ENCODE results near the gene TUFT1.

Gene TUFT1

DNA sequence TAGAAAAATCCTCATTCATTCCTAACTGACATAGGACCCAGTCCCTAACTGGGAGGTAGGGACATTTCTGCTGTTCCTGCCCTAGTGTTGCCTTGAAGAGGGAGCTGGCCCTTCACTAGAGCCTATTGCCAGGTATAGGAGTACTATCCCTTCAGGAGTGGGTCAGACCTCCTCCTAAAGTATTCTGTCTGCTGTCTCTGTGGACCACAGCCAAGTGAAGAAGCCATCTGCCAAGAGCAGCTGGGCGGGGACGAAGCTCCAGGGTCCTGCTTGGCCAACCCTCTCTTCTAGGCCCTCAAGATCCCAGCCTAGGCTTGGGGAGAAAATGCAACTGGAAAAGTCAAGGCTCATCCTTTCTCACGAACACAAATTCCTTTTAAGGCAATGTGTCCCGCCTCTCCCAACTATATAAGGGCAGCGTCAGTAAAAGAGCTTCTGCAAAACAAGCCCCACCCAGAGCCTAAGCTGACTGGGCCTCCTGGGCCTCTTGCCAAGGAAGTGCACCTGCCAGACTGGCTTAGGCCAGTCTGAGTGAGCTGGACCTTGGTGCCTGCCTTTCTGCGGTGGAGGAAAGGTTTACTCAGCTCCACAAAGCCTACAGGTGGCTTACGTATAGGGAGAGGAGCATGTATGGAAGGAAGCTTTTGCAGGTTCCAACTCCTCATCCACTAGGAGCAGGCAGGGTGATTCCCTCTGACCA lies 638 bp upstream of the TUFT1 start:
- DNase-seq: peak; percentile 48

DNA sequence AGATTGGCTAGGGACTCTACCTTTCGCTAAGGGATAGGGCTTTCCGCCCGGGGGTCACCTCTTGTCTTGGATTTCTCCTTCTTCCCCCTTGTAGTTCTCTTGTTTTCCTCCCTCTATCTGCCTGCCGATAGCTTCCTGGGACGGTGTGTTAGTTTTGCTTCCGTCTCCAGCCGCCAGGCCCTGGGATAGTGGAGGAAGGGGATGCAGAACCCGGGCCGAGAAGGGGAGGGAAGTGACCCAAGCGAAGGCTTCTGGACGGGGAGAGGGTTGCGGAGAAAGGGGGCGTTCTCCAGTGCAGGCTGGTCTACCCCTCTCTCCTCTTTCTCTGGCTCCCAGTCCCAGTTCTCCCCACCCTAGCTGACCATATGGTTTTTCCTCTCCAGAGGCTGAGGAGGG lies 871 bp downstream of the TUFT1 start:
- DNase-seq: no peak

DNA sequence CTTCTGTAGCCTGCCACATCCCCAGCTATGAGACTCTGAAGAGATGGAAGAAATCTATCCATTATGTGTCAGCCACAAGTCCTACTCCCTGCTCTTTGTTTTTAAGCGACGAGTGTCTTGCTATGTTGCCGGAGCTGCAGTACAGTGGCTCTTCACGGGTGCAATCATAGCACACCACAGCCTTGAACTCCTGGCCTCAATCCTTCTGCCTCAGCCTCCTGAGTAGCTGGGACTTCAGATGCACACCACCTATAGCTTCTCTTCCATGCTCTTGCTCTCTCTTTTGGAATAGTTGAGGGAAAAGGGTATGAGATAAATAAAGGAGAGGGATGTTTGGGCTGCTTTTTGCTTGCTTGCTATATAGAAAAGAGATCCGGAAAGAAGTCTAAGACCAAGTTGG lies 1.6 kb downstream of the TUFT1 start:
- DNase-seq: no peak

DNA sequence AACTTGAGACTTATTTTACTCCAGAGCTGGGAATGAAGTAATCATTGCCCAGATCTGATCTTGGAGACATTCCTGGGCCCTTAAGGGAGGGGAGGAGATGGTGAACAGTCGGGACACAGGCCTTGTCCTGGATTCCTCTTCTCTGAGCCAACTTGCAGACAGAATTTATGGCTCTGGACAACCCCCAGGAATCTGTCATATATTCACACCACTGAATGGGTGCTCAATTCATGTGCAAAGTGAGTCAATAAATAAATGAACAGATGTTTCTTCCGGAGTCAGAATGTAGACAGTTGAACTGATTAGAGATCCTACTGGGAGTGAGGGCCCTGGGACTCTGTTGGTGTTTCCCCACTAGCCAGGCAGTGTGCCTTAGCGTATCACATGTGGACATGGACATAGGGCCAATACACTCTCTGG lies 2.6 kb downstream of the TUFT1 start:
- DNase-seq: no peak

DNA sequence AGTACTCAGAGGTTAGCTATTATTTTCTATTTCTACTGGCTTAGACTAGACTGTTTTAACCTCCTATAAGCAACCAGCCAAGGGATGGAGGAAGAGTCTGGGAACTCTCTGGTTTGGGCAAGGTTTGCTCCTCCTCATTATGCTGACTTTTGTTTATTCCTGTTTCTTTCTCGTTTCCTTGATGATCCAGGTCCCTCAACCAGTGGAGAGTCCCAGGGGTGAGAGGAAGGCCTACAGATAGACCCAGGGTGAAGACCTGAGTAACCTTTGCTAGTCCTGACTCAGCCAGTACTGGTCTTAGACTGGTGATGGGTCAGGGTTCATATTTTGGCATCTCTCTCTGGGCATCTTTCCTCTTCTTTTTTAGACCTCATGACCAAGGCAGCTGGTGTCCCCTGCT lies 5.4 kb downstream of the TUFT1 start:
- DNase-seq: no peak

DNA sequence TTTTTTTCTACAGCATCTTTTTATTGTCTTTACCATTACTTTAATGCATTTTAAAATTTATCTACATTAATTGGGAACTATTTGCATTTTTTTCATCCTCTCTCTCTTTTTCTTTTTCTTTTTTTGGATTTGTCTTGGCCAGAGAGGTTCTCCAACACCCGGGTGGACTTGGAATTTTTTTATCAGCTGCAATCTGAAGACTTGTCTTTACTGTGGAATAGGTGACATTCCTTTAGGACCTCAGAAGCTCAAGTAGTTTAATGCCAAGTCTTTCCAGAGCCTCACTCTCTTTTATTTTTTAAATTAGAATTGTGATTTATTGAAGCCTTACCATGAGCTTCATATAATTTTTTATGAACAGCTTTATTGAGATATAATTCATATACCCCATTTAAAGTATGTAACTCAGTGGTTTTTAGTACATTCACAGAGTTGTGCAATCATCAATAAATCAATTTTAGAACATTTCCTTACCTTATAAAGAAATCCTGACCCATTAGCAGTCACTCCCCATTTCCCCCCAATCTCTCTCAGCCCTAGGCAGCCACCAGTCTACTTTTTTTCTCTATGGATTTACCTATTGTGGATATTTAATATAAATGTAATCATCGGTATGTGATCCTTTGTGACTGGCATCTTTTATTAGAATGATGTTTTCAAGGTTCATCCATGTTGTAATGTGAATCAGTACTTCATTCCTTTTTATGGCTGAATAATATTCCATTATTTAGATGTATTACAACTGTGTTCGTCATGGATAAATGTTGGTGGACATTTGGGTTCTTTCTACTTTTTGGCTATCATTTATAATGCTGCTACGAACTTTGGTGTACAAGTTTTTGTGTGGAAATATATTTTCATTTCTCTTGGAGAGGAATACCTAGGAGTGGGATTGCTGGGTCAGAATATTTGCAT lies 6.2 kb downstream of the TUFT1 start:
- no peak for DNase-seq

DNA sequence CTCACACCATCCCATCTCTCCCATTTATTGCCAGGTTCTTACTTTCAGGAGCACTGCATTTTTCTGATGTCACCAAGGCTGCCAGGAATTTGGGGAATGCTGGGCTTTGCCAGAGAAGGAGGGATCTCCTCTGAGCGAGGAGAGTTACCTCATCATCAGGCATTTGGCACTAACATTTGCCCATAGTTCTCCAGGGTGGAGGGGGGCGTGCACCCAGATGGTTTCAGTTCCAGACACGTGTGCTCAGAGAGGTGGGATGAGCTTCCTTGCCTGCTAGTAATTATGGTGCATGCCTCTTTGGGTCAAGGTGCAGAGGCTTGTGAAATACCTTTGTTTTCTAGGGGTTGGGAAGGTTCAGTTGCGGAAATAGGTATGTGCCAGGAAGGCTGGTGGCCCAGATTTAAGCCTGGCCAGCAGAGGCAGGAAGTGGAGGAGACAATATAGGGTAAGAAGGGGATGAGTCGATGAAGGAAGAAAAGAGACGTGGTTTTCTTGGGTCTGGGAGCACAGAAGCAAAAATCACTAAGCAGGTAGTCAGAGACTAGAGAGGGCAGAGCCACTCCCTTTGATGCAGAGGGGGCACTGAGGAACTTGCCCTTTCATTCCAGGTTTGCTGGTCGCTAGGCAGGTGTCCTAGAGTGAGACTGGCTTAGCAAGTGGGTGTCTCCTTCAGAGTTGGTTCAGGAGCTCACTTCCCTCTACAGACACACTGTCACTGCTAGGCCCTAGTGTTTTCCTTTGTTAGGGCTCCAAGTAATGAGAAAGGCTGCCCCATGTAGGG lies 7.2 kb downstream of the TUFT1 start:
- DNase-seq: no peak

DNA sequence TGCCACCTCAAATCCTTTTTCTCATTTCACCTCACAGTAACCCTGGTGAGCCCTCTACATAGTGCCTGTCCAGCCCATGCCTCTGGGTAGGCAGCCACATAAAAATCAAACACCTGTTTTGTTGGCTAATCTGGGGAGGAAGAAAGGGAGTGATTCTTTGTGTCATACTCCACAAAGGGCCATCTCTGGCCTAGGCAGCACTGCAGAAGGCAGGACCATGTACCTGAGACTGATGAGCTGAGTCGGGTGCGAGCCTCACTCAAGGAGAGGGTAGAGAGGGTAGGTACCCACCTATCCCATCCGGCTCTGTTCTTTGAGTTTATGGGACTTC lies 7.8 kb downstream of the TUFT1 start:
- no peak for DNase-seq

DNA sequence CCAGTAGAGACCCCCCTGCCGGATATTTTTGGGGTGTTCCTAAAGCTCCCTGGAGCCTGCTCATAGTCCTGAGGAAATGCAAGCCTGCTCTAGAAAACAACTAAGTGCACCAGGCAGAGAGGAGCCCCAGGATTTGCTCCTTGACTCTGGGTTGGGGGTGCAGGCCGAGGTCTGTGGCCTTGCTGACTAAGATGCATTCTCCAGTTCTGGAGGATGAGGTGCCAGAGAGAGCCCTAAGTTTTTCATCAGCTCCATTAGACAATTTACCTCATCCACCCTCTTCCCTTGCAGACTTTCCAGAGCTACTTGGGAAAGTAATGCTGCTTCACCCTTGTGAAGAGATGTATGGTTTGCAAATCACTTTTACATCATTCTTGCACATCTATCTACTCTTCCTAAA lies 9.1 kb downstream of the TUFT1 start:
- DNase-seq: no peak

DNA sequence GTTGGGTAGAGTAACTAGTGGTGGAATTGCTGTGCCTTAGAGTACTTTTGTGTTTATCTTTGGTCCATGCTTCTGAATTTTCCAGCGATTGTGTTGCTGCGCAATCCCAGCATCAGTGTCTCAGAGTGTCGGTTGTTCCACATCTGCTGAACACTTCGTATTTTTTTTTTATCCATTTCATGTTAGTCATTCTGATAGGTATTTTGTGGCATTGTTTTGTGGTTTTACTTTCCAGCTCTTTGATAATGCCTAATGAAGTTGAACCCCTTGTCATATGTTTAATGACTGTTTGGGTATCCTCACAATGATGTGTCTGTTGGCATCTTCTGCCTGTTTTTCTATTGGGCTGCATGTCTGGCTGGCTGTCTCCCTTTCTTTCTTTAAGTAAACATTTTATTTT lies 13.6 kb downstream of the TUFT1 start:
- no peak for DNase-seq

DNA sequence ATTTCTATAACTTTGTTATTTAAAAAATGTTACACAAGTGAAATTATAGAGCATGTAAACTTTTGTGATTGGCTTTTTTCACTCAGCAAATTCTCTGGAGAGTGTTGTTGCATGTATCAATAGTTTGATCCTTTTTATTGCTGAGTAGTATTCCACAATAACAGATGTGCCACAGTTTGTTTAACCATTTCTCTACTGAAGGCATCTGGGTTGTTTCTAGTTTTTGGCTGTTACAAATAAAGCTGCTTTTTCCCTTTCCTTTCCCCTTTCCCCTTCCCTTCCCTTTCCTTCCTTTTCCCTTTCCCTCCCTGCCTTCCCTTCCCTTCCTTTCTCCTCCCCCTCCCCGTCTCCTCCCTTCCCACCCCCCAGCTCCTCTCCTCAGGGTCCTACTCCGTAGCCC lies 15.9 kb downstream of the TUFT1 start:
- DNase-seq: no peak

DNA sequence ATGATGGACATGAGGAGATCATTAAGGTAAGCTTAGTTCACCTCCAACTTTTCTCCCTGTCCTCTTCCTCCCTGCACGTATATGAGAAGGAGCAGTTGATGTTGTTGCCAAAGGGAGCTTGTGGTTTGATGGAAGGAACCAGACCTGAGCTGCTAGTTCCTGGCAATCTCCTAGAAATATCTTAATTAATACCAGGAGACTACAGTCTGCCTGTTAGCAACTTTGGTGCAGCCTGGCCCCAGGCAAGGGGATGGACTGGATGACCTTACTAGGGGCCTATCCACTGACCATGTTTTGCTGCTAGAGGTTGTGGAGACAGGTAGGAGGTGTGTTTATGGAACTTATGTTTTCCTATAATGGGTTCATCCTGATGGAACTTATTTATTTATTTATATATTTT lies 22.6 kb downstream of the TUFT1 start:
- no peak for DNase-seq

DNA sequence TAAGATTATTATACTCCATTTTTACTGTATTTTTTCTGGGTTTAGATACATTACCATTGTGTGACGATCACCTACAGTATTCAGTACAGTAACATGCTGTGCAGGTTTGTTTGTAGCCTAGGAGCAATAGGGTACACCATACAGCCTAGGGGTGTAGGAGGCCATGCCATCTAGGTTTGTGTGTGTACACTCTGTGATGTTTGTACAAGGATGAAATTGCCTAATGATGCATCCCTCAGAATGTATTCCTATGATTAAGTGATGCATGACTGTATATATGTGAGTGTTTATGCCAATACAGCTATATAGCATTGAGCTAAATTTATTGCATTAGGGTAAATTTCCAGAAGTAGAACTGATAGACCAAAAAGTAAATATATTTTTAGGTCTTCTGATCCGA lies 23.3 kb downstream of the TUFT1 start:
- DNase-seq: no peak

DNA sequence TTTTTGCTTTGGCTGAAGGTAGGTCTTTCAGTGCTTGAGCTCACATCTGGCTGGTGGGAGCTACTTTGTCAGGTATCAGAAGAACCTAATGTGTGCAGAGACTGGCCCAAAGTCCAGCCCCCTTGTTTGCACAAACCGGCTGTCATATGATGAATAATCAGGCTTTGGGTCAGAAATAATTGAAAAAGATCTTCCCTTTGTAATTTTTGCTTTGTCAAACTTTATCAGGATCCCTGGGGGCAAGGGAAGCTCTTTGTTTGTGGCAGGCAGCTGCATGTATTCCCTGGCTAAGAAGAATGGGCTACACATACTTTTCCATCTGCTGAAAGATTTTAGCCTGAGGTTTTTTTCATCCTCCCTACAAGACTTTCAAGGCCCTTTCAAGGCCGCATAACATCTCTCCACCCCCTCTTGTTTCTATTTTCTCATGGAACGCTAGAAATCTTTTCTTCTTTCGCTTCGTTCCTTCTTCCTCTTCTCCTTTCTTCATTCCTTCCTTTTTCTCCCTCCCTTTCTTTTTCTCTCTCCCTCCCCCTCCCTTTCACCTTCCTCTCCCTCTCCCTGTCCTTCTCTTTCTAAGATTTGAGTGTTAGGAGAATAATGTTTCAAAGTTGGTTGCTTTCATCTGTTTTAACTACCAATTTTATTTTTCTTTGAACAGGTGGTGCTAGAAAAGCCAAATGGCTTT lies 25.5 kb downstream of the TUFT1 start:
- DNase-seq: no peak

DNA sequence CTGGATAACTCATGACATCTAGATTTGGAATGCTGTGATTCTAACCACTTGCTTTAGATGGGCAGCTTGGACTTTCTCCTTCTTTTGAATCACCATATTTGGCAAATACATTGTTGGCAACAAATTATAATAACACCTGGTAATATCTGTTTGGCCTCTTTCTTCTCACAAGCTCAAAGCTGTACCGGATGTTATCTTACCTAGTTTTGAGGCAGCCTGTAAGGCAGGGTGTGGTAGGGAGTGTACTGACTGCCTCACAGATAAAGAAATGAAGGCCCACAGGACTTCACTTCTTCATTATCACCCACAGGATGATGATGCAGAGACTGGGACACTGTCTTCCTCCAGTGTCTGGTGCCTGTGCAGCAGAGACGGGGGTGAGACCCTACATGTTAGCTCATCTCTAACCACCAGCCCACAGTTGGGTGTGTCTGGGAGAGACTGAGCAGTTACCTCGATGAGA lies 28.5 kb downstream of the TUFT1 start:
- DNase-seq: peak; percentile 9

DNA sequence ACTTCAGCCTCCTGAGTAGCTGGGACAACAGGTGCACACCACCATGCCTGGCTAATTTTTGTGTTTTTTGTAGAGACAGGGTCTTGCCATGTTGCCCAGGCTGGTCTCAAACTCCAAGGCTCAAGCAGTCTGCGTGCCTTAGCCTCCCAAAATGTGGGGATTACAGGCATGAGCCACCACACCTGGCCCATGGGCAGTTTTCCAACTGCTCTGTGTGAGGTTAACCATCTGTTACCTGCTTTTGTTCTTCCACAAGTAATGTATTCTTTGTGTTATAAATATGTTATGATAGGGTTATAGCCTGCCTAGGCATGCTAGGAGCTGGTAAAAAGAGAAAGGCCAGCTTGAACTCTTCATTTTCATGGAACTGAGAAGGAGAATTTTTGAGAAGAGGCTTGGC lies 30.7 kb downstream of the TUFT1 start:
- DNase-seq: no peak

DNA sequence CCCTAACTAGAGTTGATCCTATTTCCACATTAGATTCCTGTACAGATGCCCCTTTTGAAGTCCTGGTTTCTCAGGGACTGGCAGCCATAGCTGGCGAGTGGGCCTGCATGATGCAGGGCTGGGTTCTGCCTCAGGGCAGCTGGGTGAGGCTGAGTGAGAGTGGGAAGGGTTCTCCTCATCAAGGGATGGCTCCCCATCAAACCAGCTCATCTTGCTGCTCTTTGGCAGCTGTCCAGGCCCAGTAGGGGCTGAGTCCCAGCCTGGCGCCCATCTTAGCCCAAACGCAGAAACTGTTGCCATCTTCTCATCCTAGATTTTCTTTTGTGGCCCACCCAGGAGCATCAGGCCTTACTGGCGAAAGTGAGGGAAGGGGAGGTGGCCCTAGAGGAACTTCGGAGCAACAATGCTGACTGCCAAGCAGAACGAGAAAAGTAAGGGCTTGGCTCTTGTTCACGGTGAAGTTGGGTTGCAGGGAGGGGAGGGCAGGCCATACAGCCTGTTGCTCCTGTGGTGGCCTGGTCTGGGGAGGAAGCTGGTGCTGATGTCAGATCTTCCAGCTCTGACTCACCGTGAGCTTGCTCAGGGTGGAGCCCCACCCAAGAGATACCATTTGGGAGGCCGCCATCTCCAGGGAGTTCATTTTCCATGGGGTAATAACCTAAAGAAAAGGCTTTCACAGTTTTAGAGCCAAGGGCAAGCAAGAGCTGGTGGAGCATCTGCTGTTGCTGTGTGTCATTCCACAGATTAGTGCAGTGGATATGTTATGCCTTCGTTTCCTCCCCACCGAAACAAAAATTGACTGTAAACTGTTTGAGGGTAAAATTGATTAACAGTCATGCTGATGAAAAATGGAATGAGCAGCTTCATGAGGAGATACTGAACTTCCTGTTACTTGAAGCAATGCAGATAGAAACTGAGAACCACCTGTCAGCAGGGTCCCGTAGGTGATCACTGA lies 34.7 kb downstream of the TUFT1 start:
- peak; percentile 37 for DNase-seq

DNA sequence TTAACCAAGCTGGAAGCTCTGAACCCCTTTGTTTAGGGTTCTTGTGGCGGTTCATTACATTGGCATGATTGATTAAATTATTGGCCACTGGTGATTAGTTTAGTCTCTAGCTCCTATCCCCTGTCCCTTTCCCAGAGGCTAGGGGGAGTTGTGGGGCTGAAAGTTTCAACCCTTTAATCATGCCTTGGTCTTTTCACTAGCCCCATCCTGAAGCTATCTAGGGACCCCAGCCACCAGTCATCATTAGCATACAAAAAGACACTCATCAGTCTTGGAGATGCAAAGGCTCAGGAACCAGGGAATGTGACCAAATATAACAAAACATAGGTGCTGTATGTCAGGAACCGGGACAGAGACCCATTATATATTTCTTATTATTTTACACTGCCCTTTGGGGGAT lies 37.1 kb downstream of the TUFT1 start:
- DNase-seq: no peak

DNA sequence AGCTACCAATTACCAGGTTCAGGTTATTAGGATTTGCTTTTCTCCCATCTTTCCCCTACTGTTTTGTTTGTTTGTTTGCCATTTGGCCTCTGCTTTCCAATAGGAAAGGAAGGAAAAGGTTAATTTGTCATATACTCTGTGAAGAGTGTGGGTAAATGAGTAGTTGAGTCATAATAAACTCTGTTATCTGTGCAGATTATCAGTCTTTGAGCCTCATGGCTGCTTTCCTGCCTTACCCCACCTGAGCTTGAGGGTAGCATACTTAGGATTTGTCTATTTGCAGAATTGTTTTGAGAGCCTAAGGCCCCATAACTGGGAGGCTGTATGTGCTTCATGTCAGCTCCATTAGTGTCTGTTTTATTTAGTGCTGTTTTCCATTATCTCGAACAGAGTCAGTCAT lies 38.8 kb downstream of the TUFT1 start:
- DNase-seq: no peak

DNA sequence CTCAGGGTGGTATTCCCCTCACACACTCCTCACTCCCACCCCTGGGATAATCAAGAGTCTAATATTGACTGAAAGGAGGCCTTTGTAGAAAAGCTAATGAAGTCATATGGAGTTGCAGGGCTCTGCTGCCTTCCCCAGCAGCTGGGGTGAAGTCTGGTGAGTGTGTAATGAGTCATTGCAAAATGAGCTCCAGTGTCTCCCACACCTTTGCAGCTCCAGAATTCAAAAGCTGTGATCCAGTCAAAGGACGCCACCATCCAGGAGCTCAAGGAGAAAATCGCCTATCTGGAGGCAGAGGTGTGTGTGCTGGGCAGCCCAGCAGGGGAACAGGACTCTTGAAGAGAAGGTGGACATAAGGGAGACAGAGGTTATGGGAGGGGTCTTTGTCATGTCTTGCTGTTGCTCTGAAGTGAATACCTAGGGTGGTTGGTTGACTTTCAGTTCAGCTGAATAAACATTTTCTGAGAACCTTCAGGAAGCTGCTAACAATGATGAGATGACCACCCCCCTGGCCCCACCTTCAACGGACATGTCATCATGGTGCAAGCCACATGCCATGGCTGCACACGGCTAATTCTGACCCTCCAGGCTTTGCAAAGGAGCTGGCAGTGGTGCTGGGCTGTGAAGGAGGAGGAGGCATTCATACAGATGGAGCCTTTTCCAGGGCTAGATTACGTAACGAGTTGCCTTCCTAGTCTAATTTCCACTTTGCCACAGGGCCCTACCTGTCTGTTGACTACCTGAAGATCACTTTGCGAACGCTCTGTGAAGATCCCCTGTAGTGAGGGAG lies 39.5 kb downstream of the TUFT1 start:
- no peak for DNase-seq

DNA sequence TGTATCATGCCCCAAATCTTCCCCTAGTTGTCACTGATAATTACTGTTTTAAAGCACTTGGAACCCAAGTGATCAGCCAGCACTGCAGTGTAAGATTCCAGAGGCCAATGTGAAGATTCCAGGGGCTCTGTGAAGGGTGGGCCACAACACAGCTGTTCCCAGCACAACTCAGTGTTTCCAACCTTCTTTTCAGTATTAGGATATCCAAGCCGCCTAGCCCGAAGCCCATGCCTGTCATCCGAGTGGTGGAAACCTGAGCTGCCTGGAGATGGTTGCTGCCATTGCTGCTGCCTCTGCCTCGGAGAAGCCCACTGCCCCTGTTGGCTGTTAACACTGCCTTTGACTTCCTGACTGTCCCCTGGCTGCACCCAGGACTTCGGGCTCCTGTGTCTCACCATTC lies 41.3 kb downstream of the TUFT1 start:
- no peak for DNase-seq
